ENCODE measurements around the gene RBP4. TPM values are rescaled to one million over a fixed set of nuclear protein-coding genes. Genes with fewer than 3 reads are reported as not detected.

The RBP4 gene
- total RNA-seq, 1 donor from 2014 or later: 0.54 TPM

- TF ChIP-seq, protein P1, sequence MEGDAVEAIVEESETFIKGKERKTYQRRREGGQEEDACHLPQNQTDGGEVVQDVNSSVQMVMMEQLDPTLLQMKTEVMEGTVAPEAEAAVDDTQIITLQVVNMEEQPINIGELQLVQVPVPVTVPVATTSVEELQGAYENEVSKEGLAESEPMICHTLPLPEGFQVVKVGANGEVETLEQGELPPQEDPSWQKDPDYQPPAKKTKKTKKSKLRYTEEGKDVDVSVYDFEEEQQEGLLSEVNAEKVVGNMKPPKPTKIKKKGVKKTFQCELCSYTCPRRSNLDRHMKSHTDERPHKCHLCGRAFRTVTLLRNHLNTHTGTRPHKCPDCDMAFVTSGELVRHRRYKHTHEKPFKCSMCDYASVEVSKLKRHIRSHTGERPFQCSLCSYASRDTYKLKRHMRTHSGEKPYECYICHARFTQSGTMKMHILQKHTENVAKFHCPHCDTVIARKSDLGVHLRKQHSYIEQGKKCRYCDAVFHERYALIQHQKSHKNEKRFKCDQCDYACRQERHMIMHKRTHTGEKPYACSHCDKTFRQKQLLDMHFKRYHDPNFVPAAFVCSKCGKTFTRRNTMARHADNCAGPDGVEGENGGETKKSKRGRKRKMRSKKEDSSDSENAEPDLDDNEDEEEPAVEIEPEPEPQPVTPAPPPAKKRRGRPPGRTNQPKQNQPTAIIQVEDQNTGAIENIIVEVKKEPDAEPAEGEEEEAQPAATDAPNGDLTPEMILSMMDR (IDR thresholded peaks at IDR 0.05; ENCODE audit: unreplicated experiment): no peak
- no peak for DNase-seq (ENCODE audit: low spot score in 2 of 2, unreplicated experiment in 2 of 2)
- Mint-ChIP-seq H3K4me3 (no peak overlapping the region), H3K27ac (no peak overlapping the region), H3K4me1 (peaks cover under 1% of the 10 kb centered on the region), H3K36me3 (no peaks in the 10 kb centered on the region), H3K9me3 (no peaks in the 10 kb centered on the region), H3K27me3 (ENCODE audit: low read depth) (peaks cover 71% of the 10 kb centered on the region)
Observed at GRCh38 chr10:93596539-93596938, 4.5 kb downstream of the RBP4 start.

DNA sequence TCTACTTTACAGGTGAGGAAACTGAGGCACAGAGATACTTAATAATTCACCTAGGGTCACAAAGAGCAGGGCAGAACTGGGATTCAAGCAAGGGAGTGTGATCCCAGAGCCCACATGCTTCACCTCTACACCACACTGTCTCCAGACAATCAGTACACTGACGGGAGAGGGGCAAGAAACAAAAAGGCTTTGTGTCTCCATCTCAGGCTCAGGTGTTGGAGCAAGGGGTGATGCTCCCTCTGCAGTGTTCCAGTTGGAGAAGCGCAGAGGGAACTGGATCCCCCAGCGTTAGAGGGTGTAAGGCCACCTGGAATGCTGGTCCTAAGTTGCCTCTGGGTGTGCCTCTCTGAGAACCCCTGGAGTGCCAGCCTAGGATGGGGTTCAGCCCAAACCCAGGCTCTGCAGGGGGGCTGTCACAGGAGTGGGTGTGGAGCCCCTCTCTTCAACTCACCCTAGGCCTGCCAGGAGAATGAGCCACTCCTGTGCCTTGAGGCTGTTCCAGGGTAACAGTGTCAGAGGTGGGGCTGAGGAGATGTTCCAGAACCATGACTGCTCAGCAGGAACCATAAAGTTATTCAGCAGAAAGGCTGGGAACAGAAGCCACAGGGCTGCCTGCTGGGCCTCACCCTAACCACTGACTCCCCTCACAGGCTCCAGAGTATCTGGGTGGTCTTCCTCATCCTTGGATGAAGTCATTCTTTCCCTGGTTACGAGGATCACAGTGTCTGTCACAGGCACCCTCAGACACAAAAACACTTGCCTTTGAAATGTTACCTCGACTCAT is 5.5 kb downstream of the RBP4 start:
- no peak for DNase-seq (ENCODE audit: low spot score in 2 of 2, unreplicated experiment in 2 of 2)
- TF ChIP-seq, protein P1 (IDR thresholded peaks at IDR 0.05; ENCODE audit: unreplicated experiment): no peak
- no peak overlapping the region for H3K4me3 Mint-ChIP-seq
- H3K27me3 Mint-ChIP-seq (ENCODE audit: low read depth): peaks cover 72% of the 10 kb centered on the region
- peaks cover 2% of the 10 kb centered on the region for H3K4me1 Mint-ChIP-seq
- H3K36me3 Mint-ChIP-seq: no peaks in the 10 kb centered on the region
- no peaks in the 10 kb centered on the region for H3K9me3 Mint-ChIP-seq
- no peak overlapping the region for H3K27ac Mint-ChIP-seq

DNA sequence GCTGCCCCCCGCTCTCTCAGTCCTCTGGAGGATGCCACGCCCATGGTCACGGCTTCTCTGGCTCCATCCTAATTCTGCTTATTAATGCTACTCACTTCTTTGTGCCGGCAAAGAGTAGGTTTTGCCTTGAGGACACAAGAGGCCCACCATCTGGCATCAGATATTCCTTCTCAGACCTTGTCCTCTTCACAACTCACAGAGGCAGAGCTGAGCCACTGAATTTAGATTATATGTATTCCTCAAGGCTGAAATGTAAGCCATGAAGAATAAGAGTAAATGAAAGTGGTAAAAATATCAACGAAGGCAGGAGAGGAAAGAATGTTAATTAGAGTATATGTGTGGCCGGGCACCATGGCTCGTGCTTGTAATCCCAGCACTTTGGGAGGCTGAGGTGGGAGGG is 6.5 kb downstream of the RBP4 start:
- no peak overlapping the region for H3K27ac Mint-ChIP-seq
- no peaks in the 10 kb centered on the region for H3K9me3 Mint-ChIP-seq
- H3K27me3 Mint-ChIP-seq (ENCODE audit: low read depth): peaks cover 66% of the 10 kb centered on the region
- DNase-seq (ENCODE audit: low spot score in 2 of 2, unreplicated experiment in 2 of 2): no peak
- H3K4me1 Mint-ChIP-seq: peaks cover 2% of the 10 kb centered on the region
- H3K36me3 Mint-ChIP-seq: no peaks in the 10 kb centered on the region
- TF ChIP-seq, protein P1 (IDR thresholded peaks at IDR 0.05; ENCODE audit: unreplicated experiment): no peak
- no peak overlapping the region for H3K4me3 Mint-ChIP-seq

- TF ChIP-seq, protein P1 (IDR thresholded peaks at IDR 0.05; ENCODE audit: unreplicated experiment): no peak
- no peak overlapping the region for H3K27ac Mint-ChIP-seq
Observed at GRCh38 chr10:93593749-93594148, 7.3 kb downstream of the RBP4 start.

DNA sequence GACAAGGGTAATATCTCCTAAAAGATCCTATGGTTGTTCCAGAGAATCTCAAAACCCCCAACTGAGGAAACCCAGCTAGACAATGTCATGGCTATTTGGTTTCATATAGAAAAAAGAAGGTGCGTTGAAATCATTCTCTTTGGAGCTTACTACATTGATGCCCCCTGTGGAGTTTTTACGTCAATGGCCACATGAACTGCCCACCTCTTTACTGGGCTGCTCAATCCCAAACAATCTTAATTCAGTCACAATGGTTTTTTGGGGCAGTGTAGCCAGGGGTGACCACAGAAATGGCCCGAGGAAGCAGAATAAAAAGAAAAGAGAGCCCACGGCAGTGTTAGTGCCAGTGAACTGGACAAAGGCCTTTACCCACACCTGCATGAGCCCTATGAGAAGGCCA is 7.8 kb downstream of the RBP4 start:
- Mint-ChIP-seq H3K4me1 (peaks cover 2% of the 10 kb centered on the region), H3K27me3 (ENCODE audit: low read depth) (peaks cover 68% of the 10 kb centered on the region), H3K9me3 (no peaks in the 10 kb centered on the region), H3K36me3 (no peaks in the 10 kb centered on the region), H3K27ac (no peak overlapping the region), H3K4me3 (no peak overlapping the region)
- no peak for DNase-seq (ENCODE audit: low spot score in 2 of 2, unreplicated experiment in 2 of 2)
- TF ChIP-seq, protein P1 (IDR thresholded peaks at IDR 0.05; ENCODE audit: unreplicated experiment): no peak

More at GRCh38 chr10:93593749-93594148, 7.3 kb downstream of the RBP4 start:
- peaks cover 68% of the 10 kb centered on the region for H3K27me3 Mint-ChIP-seq (ENCODE audit: low read depth)
- no peaks in the 10 kb centered on the region for H3K9me3 Mint-ChIP-seq
- peaks cover 2% of the 10 kb centered on the region for H3K4me1 Mint-ChIP-seq
- H3K4me3 Mint-ChIP-seq: no peak overlapping the region
- no peaks in the 10 kb centered on the region for H3K36me3 Mint-ChIP-seq
- DNase-seq (ENCODE audit: low spot score in 2 of 2, unreplicated experiment in 2 of 2): no peak
